SHP77 (cell line): ENCODE measurements around the gene TYW1.
"Not testable (repeated sequence)": the region's sequence is repeated elsewhere in the genome, so short reads cannot be mapped to it uniquely, and the experiment has no call there.

Source experiments
- DNase-seq, 2 experiments: peaks; one replicate each; lab custom pipeline; 2025; lab: John Stamatoyannopoulos, UW

Gene TYW1

GRCh38 chr7:67135617-67136486 lies 139.2 kb downstream of the TYW1 start:
- not testable (repeated sequence) for DNase-seq

- not testable (repeated sequence) for DNase-seq
These were observed 140.9 kb downstream of the TYW1 start for GRCh38 chr7:67137489-67137888.

DNA sequence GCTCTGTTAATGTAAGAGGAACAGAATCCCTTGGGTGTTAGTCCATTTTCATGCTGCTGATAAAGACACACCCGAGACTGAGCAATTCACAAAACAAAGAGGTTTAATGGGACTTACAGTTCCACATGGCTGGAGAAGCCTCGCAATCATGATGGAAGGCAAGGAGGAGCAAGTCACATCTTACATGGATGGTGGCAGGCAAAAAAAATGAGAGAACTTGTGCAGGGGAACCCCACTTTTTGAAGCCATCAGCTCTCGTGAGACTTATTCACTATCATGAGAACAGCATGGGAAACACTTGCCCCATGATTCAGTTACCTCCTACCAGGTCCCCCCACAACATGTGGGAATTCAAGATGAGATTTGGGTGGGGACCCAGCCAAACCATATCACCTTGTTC lies 143.2 kb downstream of the TYW1 start:
- DNase-seq, result not testable (repeated sequence)

DNA sequence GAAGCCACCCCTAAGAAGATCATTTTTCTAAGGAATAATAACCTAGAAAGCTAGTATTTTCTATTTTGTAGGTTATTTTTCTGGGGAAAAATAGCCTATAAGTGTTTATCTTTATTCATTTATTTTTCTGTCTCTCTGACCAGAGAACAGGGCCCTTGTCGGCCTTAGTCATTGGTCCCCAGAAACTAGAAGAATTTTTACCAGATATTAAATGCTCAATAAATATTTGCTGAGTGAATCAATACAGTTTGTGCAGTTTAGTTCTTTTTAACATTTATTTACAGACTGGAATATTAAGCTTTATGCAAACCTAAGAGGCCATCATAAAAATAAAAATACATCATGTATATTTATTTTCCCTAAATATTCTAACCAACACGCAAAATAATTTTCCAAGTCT lies 144.4 kb downstream of the TYW1 start:
- DNase-seq, result not testable (repeated sequence)

GRCh38 chr7:67143091-67143786 lies 146.6 kb downstream of the TYW1 start:
- DNase-seq, result not testable (repeated sequence)

- DNase-seq, result not testable (repeated sequence)
These were observed 149.1 kb downstream of the TYW1 start for GRCh38 chr7:67145581-67146193.

DNA sequence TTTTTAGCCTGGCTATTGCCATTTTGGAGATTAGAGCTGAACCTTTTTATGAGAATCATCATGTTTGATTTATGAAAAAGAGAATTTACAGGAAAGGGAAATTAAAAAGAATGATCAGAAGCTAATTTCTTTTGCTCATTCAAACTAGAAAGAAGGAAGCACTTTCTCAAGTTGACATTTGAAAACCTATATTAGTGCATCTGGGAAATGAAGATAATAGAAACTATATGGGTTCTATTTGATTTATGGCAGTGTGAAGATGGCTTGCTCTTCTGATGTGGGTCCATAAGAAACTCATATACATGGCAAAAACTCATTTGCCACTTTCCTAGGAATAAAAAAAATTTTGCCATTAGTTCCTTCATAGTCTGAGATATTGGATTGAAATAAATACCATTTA lies 152.5 kb downstream of the TYW1 start:
- DNase-seq, result not testable (repeated sequence)

- not testable (repeated sequence) for DNase-seq
These were observed 157.7 kb downstream of the TYW1 start for GRCh38 chr7:67154374-67154773.

- DNase-seq, result not testable (repeated sequence)
These were observed 159.4 kb downstream of the TYW1 start for GRCh38 chr7:67156064-67156463.

GRCh38 chr7:67163285-67163684 lies 166.7 kb downstream of the TYW1 start:
- not testable (repeated sequence) for DNase-seq

- not testable (repeated sequence) for DNase-seq
These were observed 174.5 kb downstream of the TYW1 start for GRCh38 chr7:67171151-67171550.

- not testable (repeated sequence) for DNase-seq
These were observed 180.1 kb downstream of the TYW1 start for GRCh38 chr7:67176730-67177129.

GRCh38 chr7:67178915-67179688 lies 182.5 kb downstream of the TYW1 start:
- not testable (repeated sequence) for DNase-seq

DNA sequence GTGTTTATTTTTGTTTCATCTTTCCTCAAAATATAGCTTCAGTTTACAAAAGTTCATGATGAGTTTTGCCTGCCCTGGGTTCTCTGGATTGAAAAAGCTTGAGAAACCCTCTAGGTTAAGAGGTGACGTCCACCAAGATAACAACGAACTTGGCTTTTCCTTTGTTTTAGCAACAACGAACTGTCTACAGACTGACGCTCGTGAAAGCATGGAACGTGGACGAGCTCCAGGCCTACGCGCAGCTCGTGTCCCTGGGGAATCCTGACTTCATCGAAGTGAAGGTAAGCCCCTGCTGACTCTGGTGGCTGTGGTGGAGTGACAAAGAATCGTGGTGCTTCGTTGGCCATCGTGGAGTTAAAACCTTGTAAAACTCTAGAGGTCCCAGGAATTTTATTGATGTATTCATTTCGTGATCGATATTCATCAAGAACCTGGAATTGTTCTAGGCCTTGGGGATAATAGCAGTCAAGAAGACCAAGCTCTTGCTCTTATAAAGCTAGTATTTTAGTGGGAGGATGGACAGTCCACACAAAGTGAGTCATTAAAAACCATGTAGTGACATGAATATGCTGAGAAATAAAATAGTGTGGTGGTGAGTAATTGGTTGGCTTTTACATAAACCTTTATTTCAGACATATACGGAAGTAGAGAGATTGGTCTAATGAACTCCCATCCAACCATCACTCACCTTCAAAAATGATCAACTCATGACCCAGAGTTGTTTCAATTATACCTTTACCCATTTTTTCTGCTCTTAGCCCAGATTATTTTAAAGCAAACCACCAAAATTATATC lies 186.5 kb downstream of the TYW1 start:
- not testable (repeated sequence) for DNase-seq

GRCh38 chr7:67184912-67185659 lies 188.5 kb downstream of the TYW1 start:
- DNase-seq, result not testable (repeated sequence)

- DNase-seq, result not testable (repeated sequence)
These were observed 189.1 kb downstream of the TYW1 start for GRCh38 chr7:67185660-67186129.

- not testable (repeated sequence) for DNase-seq
These were observed 192.5 kb downstream of the TYW1 start for GRCh38 chr7:67189160-67189559.

GRCh38 chr7:67189801-67190465 lies 193.3 kb downstream of the TYW1 start:
- not testable (repeated sequence) for DNase-seq

DNA sequence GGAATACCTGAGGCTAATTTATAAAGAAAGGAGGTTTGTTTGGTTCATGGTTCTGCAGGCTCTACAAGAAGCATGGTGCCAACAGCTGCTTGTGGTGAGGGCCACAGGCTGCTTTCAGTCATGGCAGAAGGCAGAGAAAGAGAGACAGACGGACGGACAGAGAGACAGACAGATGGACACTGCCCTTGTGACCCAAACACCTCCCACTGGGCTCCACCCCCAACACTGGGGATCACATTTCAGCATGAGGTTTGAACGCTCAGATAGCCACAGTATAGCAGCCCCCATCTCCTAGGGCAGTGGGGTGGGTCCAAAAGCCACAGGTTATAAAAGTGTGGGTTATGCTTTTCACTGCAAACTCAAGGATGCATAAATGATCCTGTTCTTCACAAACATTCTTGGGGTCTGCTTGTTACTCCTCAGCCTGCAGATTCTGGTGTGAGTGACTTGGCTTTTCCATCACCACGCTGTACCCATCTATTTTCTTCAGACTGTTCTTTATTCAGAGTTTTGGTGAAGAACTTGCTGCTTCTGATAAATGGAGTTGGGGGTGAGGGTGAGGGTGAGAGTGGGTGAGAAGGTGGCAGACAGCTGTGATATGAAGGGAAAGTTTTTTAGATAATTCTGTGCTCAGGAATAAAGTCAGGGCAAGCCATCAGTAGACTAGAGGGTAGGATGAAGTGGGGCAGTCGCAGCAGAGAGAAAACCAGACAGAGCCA lies 194.5 kb downstream of the TYW1 start:
- not testable (repeated sequence) for DNase-seq
